Mucosa of stomach (tissue), 1 donor: ENCODE data around the gene GPRIN1.

Experiments used
- H3K27me3 ChIP-seq: one replicate; pipeline ENCODE4 v1.7.0; 2013; ENCODE audit warnings: mild to moderate bottlenecking, low read length; ENCODE audit not compliant: control insufficient read depth, insufficient read depth
- H3K36me3 ChIP-seq: one replicate; pipeline ENCODE4 v1.7.0; 2013; ENCODE audit warnings: low read length; ENCODE audit not compliant: control insufficient read depth, insufficient read depth
- H3K4me1 ChIP-seq: one replicate; pipeline ENCODE4 v1.7.0; 2013; ENCODE audit warnings: mild to moderate bottlenecking, low read length; ENCODE audit not compliant: control insufficient read depth, insufficient read depth
- H3K4me3 ChIP-seq: one replicate; pipeline ENCODE4 v1.7.0; 2013; ENCODE audit warnings: low read length
- H3K9ac ChIP-seq: one replicate; pipeline ENCODE4 v1.7.0; 2013; ENCODE audit warnings: mild to moderate bottlenecking, low read length, moderate library complexity
- H3K9me3 ChIP-seq: one replicate; pipeline ENCODE4 v1.7.0; 2013; ENCODE audit warnings: mild to moderate bottlenecking, low read length, moderate library complexity; ENCODE audit not compliant: control insufficient read depth
- donor health status: Pancreatic carcinoma.

Gene GPRIN1

DNA sequence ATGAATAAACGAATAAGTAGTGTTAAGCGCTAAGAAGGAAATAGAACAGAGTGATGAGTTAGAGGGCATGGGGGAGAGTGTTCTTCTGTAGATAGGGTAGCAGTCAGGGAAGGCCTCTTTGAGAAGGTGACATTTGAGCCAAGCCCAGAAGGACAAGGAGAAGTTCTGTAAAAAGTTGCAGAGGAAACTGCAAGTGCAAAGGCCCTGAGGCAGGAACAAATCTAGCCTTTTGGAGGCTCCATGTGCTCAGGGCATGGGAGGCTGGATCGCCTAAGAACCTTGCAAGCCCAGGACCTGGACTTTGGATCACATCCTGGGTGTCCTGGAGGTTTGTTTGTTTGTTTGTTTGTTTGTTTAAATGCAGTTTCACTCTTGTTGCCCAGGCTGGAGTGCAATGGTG, 28.5 kb upstream of the GPRIN1 start:
- Histone ChIP-seq H3K4me3 (no peak overlapping the region), H3K4me1 (no peaks in the 10 kb centered on the region), H3K36me3 (no peaks in the 10 kb centered on the region), H3K9me3 (no peaks in the 10 kb centered on the region), H3K27me3 (peaks cover 25% of the 10 kb centered on the region), H3K9ac (no peak overlapping the region)

DNA sequence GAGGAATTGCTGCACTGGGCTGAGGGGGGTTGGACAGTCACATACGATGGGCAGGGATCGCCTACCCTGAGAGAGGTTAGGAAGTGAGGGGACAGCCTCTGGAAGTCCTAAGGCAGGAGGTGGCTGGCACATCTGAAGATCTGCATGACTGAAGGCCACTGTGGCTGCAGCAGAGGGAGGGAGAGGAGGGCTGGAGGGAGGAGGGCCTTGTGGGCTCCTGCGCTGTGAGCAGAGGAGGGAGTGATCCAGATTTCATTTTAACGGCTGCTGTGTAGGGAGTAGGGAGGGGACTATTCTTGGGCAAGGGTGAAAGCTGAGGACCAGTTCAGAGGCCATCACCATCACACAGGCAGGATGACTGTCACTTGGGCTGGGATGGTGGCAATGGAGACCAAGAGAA, 27.6 kb upstream of the GPRIN1 start:
- Histone ChIP-seq H3K4me3 (no peak overlapping the region), H3K9me3 (no peaks in the 10 kb centered on the region), H3K36me3 (no peaks in the 10 kb centered on the region), H3K27me3 (peaks cover 29% of the 10 kb centered on the region), H3K4me1 (no peaks in the 10 kb centered on the region), H3K9ac (no peak overlapping the region)

GRCh38 chr5:176636426-176636825, 26.5 kb upstream of the GPRIN1 start:
- Histone ChIP-seq H3K4me1 (no peaks in the 10 kb centered on the region), H3K36me3 (no peaks in the 10 kb centered on the region), H3K27me3 (peaks cover 34% of the 10 kb centered on the region), H3K9ac (no peak overlapping the region), H3K9me3 (no peaks in the 10 kb centered on the region), H3K4me3 (no peak overlapping the region)

GRCh38 chr5:176633598-176633997, 23.6 kb upstream of the GPRIN1 start:
- no peak overlapping the region for H3K9ac ChIP-seq
- peaks cover 8% of the 10 kb centered on the region for H3K4me1 ChIP-seq
- H3K27me3 ChIP-seq: peaks cover 62% of the 10 kb centered on the region
- no peak overlapping the region for H3K4me3 ChIP-seq
- no peaks in the 10 kb centered on the region for H3K9me3 ChIP-seq
- H3K36me3 ChIP-seq: no peaks in the 10 kb centered on the region

DNA sequence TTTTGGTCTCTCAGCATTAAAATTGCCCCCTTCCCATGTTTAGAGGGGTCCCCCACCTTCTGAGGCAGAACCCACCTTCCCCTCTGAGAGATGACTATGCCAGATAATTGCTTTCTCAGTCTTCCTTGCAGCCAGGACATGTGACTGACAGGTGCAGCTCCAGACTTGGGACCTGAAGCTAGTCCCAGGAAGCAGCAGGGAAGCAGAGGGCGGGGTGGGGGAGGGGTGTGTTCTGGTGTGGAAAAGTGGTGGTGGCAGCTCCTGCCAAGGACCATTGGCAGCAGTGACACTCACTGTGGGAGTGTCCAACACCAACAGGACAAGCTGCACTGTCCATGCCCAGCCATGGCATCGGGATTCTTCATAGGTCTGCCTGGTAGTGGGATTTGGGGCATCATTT, 22.8 kb upstream of the GPRIN1 start:
- Histone ChIP-seq H3K4me3 (no peak overlapping the region), H3K4me1 (peaks cover 8% of the 10 kb centered on the region), H3K27me3 (peaks cover 70% of the 10 kb centered on the region), H3K9ac (no peak overlapping the region), H3K9me3 (no peaks in the 10 kb centered on the region), H3K36me3 (no peaks in the 10 kb centered on the region)

DNA sequence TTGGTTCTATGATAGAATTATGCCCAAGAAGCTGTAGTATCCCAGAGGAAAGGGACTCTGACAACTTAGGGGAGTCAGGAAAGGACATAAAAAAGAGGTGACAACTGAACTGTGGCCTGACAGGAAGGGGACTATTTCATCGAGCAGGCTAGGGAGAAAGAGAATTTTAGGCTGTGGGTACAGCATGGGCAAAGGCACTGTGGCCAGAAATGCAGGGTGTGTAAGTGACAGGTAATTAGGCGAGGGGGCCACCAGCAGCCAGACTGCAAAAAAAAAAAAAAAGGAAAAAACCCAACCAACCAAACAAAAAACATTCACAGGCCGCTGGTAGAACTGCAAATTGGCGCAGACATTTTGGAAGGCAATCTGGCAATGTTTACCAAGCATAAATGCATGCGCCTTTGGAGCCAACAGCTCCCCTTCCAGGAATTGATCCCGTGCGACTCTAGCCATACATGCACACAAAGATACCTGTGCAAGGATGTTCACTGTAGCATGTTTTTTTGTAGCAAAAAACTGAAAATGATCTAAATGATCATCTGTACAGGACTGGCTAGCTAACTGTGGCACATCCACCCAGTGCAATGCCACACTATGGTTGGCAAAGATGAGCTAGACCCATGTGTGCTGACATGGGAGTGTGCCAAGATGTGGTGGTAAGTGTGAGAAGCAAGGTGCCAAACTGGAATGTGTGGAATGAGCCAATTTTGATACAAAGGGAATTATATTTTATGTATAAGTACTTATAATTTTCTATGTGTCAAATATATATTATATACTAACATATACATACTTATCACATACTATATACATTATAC, 21.6 kb upstream of the GPRIN1 start:
- H3K27me3 ChIP-seq: peaks cover 78% of the 10 kb centered on the region
- H3K9ac ChIP-seq: no peak overlapping the region

DNA sequence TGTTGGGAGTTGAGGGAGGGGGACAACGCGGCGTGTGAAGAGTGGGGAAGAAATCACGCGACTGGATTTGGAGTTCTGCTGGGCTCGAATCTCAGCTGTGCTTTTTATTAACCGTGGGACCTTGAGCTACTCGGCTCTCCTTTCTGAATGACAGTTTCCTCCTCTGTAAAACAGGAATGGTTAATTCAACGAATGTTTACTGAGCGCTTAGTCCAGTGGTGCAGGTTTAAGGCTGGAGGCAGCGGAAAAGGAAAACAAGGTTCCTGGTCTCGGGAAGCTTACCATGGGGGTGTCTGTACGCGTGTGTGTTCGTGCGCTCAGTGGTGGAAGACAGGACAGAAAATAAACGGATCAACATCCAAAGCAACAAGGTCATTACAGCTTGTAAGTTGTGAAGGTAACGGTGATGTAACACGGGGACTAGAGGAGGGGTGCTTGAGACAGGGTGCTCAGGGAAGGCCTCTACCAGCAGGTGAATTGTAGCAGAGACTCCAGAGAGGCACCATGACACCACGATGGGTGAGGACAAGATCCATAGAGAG, 20.8 kb upstream of the GPRIN1 start:
- H3K9ac ChIP-seq: no peak overlapping the region
- peaks cover 86% of the 10 kb centered on the region for H3K27me3 ChIP-seq
- no peak overlapping the region for H3K4me3 ChIP-seq

More for the DNA sequence above, 21.6 kb upstream of the GPRIN1 start:
- H3K36me3 ChIP-seq: no peaks in the 10 kb centered on the region
- H3K9me3 ChIP-seq: no peaks in the 10 kb centered on the region
- no peak overlapping the region for H3K4me3 ChIP-seq
- peaks cover 15% of the 10 kb centered on the region for H3K4me1 ChIP-seq

GRCh38 chr5:176629853-176630680, 20.1 kb upstream of the GPRIN1 start, which contains the start of the genes EIF4E1B and SNCB:
TSS of gene EIF4E1B (plus strand) at chr5:176630675. CDS start at chr5:176642788, 12,113 bp downstream.
TSS of gene SNCB (minus strand) at chr5:176630534. CDS start at chr5:176629654, 880 bp downstream.
- Histone ChIP-seq H3K9ac (no peak within 1 kb of the TSS), H3K36me3 (no peaks in the 10 kb centered on the region), H3K4me1 (peaks cover 21% of the 10 kb centered on the region), H3K4me3 (no peak within 1 kb of the TSS), H3K27me3 (peaks cover 88% of the 10 kb centered on the region), H3K9me3 (no peaks in the 10 kb centered on the region)

More for the DNA sequence above, 20.8 kb upstream of the GPRIN1 start:
- Histone ChIP-seq H3K4me1 (peaks cover 21% of the 10 kb centered on the region), H3K9me3 (no peaks in the 10 kb centered on the region), H3K36me3 (no peaks in the 10 kb centered on the region)

GRCh38 chr5:176629317-176629852, 19.4 kb upstream of the GPRIN1 start:
- Histone ChIP-seq H3K27me3 (peaks cover 89% of the 10 kb centered on the region), H3K36me3 (no peaks in the 10 kb centered on the region), H3K9me3 (no peaks in the 10 kb centered on the region), H3K4me1 (peaks cover 21% of the 10 kb centered on the region), H3K4me3 (no peak overlapping the region), H3K9ac (no peak overlapping the region)

GRCh38 chr5:176628406-176629228, 18.7 kb upstream of the GPRIN1 start:
- no peak overlapping the region for H3K9ac ChIP-seq
- H3K4me1 ChIP-seq: peaks cover 21% of the 10 kb centered on the region
- H3K27me3 ChIP-seq: peaks cover 86% of the 10 kb centered on the region
- H3K4me3 ChIP-seq: no peak overlapping the region
- H3K9me3 ChIP-seq: no peaks in the 10 kb centered on the region
- no peaks in the 10 kb centered on the region for H3K36me3 ChIP-seq

DNA sequence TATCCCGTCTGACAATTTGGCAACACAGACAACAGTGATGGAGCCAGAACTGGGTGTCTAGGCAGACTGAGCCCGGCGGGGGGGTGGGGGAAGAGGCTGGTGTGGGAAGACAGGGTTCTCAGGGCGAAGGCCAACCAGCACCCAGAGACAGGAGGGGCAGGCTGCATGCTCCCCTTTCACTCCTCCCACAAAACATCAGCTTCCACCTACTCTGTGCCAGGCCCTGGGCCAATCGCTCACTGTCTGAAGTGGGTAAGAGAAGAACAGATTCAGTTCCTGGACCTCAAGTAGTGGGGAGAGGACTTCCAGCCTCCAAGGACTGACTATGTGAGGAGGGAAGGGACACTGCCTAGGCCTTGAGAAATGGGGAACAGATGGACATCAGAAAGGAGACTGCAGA, 17.6 kb upstream of the GPRIN1 start:
- peaks cover 77% of the 10 kb centered on the region for H3K27me3 ChIP-seq
- no peaks in the 10 kb centered on the region for H3K9me3 ChIP-seq
- peaks cover 21% of the 10 kb centered on the region for H3K4me1 ChIP-seq
- H3K4me3 ChIP-seq: no peak overlapping the region
- no peak overlapping the region for H3K9ac ChIP-seq
- no peaks in the 10 kb centered on the region for H3K36me3 ChIP-seq
